ENCODE results near the gene RGS9.

DNA sequence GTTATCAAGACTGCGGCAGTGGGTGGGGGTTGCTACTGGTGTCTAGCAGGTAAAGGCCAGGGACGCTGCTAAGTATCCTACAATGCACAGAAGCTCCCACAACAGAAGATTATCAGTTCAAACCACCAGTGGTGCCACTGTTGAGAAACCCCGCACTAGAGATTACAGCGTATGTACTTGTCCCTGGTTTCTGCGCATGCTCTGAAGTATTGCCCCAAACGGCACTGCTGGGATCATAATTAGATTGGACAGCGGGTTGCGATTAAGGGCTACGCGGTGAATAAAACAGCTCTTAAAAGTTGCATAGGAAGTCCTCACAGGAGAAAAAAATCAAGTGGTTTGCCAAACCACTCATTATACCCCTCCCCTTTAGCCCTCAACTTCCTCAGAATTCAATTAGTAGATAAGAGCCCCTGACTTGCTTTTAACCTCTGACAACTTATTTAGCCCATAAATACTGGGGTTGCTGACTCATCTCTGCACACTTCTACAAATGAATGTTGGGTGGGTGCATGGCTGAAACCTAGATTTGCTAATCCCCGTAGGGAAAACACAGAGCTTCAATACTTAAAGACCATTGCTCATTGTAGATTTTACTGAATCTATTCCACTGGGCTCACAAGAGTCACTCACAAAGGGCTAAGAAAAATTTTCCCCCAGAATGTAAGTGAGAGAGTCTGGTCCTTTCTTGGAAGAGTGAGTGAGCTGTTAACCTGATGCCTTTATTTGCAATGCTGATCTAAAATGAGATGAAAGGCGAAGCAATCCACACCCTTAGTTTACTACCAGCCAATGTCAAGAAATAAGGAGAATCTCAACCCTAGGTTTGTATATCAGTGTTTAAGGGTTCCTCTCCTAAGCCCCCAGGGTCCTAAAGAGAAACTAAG, 91.8 kb downstream of the RGS9 start:
- TF ChIP-seq, protein P1, sequence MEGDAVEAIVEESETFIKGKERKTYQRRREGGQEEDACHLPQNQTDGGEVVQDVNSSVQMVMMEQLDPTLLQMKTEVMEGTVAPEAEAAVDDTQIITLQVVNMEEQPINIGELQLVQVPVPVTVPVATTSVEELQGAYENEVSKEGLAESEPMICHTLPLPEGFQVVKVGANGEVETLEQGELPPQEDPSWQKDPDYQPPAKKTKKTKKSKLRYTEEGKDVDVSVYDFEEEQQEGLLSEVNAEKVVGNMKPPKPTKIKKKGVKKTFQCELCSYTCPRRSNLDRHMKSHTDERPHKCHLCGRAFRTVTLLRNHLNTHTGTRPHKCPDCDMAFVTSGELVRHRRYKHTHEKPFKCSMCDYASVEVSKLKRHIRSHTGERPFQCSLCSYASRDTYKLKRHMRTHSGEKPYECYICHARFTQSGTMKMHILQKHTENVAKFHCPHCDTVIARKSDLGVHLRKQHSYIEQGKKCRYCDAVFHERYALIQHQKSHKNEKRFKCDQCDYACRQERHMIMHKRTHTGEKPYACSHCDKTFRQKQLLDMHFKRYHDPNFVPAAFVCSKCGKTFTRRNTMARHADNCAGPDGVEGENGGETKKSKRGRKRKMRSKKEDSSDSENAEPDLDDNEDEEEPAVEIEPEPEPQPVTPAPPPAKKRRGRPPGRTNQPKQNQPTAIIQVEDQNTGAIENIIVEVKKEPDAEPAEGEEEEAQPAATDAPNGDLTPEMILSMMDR (IDR thresholded peaks at IDR 0.05; ENCODE audit: poor library complexity): no peak
- TF ChIP-seq EZH2 (IDR thresholded peaks at IDR 0.05; ENCODE audit: borderline replicate concordance) (no peak), EZH2phosphoT487 (IDR thresholded peaks at IDR 0.05; ENCODE audit: low read depth, severe bottlenecking, unreplicated experiment) (no peak)
